ENCODE data around the gene SLC25A36. TPM values are rescaled to one million over a fixed set of nuclear protein-coding genes. Genes with fewer than 3 reads are reported as not detected.
"Not testable (repeated sequence)": the region's sequence is repeated elsewhere in the genome, so short reads cannot be mapped to it uniquely, and the experiment has no call there.

SLC25A36 gene
- total RNA-seq, 4 donors from 2014 or later = 49.3 to 87.9 (median 53.2) TPM

- TF ChIP-seq POLR2A (IDR thresholded peaks at IDR 0.05) (no peak), CTCF (IDR thresholded peaks at IDR 0.05) (no peak)
- DNase-seq = no peak
- Histone ChIP-seq H3K4me1 (peaks cover 0 to 20% (median 0%) of the 10 kb centered on the region in 4 donors), H3K36me3 (peaks cover 0 to 5% (median 0%) of the 10 kb centered on the region in 3 donors), H3K27me3 (no peaks in the 10 kb centered on the region), H3K9me3 (no peaks in the 10 kb centered on the region), H3K27ac (no peak overlapping the region), H3K4me3 (no peak overlapping the region)
Measured at GRCh38 chr3:140954576-140954975, 12.9 kb downstream of the SLC25A36 start.

- Histone ChIP-seq H3K9me3 (no peaks in the 10 kb centered on the region), H3K27ac (no peak overlapping the region), H3K4me1 (peaks cover 0 to 20% (median 0%) of the 10 kb centered on the region in 4 donors), H3K27me3 (no peaks in the 10 kb centered on the region), H3K36me3 (peaks cover 0 to 8% (median 0%) of the 10 kb centered on the region in 3 donors), H3K4me3 (no peak overlapping the region)
- DNase-seq = no peak
- no peak for TF ChIP-seq POLR2A (IDR thresholded peaks at IDR 0.05)
- TF ChIP-seq CTCF (IDR thresholded peaks at IDR 0.05) = no peak
Measured at GRCh38 chr3:140955645-140956044, 14.0 kb downstream of the SLC25A36 start.

GRCh38 chr3:140956058-140956835 lies 14.6 kb downstream of the SLC25A36 start:
- Histone ChIP-seq H3K27ac (no peak overlapping the region), H3K4me1 (peaks cover 0 to 20% (median 0%) of the 10 kb centered on the region in 4 donors)

GRCh38 chr3:140972833-140973232 lies 31.2 kb downstream of the SLC25A36 start:
- no peaks in the 10 kb centered on the region for H3K27me3 ChIP-seq
- H3K36me3 ChIP-seq = peaks cover 0 to 30% (median 0%) of the 10 kb centered on the region in 3 donors
- H3K27ac ChIP-seq = no peak overlapping the region
- no peak for TF ChIP-seq POLR2A (IDR thresholded peaks at IDR 0.05)
- TF ChIP-seq CTCF (IDR thresholded peaks at IDR 0.05) = peak in 3 of 6 experiments; percentile 39 to 50 (median 50)
- no peak for DNase-seq
- no peaks in the 10 kb centered on the region for H3K4me1 ChIP-seq
- H3K9me3 ChIP-seq = no peaks in the 10 kb centered on the region
- no peak overlapping the region for H3K4me3 ChIP-seq

More at GRCh38 chr3:140956058-140956835, 14.6 kb downstream of the SLC25A36 start:
- no peak overlapping the region for H3K4me3 ChIP-seq
- no peaks in the 10 kb centered on the region for H3K27me3 ChIP-seq
- TF ChIP-seq POLR2A (IDR thresholded peaks at IDR 0.05) = no peak
- H3K36me3 ChIP-seq = peaks cover 0 to 14% (median 0%) of the 10 kb centered on the region in 3 donors
- no peaks in the 10 kb centered on the region for H3K9me3 ChIP-seq
- DNase-seq = no peak

- no peak overlapping the region for H3K4me3 ChIP-seq
- H3K4me1 ChIP-seq = no peaks in the 10 kb centered on the region
- no peak overlapping the region for H3K27ac ChIP-seq
- no peak for DNase-seq
- H3K27me3 ChIP-seq = no peaks in the 10 kb centered on the region
- H3K9me3 ChIP-seq = no peaks in the 10 kb centered on the region
- H3K36me3 ChIP-seq = peaks cover 0 to 30% (median 0%) of the 10 kb centered on the region in 3 donors
- TF ChIP-seq CTCF (IDR thresholded peaks at IDR 0.05) (no peak), POLR2A (IDR thresholded peaks at IDR 0.05) (no peak)
Measured at GRCh38 chr3:140974900-140975299, 33.3 kb downstream of the SLC25A36 start.

- no peak overlapping the region for H3K4me3 ChIP-seq
- H3K9me3 ChIP-seq = no peaks in the 10 kb centered on the region
- H3K27me3 ChIP-seq = no peaks in the 10 kb centered on the region
- DNase-seq = no peak
- no peaks in the 10 kb centered on the region for H3K4me1 ChIP-seq
- TF ChIP-seq POLR2A (IDR thresholded peaks at IDR 0.05) = no peak
- no peak for TF ChIP-seq CTCF (IDR thresholded peaks at IDR 0.05)
- H3K27ac ChIP-seq = no peak overlapping the region
- peaks cover 0 to 13% (median 0%) of the 10 kb centered on the region in 3 donors for H3K36me3 ChIP-seq
Measured at GRCh38 chr3:140980663-140981062, 39.0 kb downstream of the SLC25A36 start.

GRCh38 chr3:140987792-140988191 lies 46.2 kb downstream of the SLC25A36 start:
- not testable (repeated sequence) for H3K9me3 ChIP-seq, H3K36me3 ChIP-seq, H3K27me3 ChIP-seq, DNase-seq, H3K4me3 ChIP-seq, H3K27ac ChIP-seq, H3K4me1 ChIP-seq

Measured in Peyer's patch (tissue), 4 donors.